COR-L47 (cell line): ENCODE measurements around the gene F8.
"Not testable (repeated sequence)": the region's sequence is repeated elsewhere in the genome, so short reads cannot be mapped to it uniquely, and the experiment has no call there.

Experiments used
- DNase-seq: peaks from one replicate; lab custom pipeline; 2025; lab: John Stamatoyannopoulos, UW

F8 gene

GRCh38 chrX:154885057-154885456, 137.5 kb downstream of the F8 start:
- not testable (repeated sequence) for DNase-seq

GRCh38 chrX:154884069-154884468, 138.5 kb downstream of the F8 start:
- DNase-seq: not testable (repeated sequence)

- DNase-seq: no peak
Observed at GRCh38 chrX:154873329-154873728, 149.2 kb downstream of the F8 start.

- DNase-seq: not testable (repeated sequence)
Observed at GRCh38 chrX:154868522-154868921, 154.0 kb downstream of the F8 start.

GRCh38 chrX:154855256-154855655, 167.3 kb downstream of the F8 start:
- DNase-seq: no peak

- no peak for DNase-seq
Observed at GRCh38 chrX:154850957-154851611, 171.4 kb downstream of the F8 start.

GRCh38 chrX:154840856-154841255, 181.7 kb downstream of the F8 start:
- peak; percentile 17 for DNase-seq

- no peak for DNase-seq
Observed at GRCh38 chrX:154836163-154836562, 186.4 kb downstream of the F8 start.

- no peak for DNase-seq
Observed at GRCh38 chrX:154834562-154834961, 188.0 kb downstream of the F8 start, which contains the start of gene SMIM9. TSS of gene SMIM9 (minus strand) at chrX:154834662. CDS start at chrX:154830856, 3,806 bp downstream.

- no peak for DNase-seq
Observed at GRCh38 chrX:154833746-154834274, 188.7 kb downstream of the F8 start.

- DNase-seq: no peak
Observed at GRCh38 chrX:154829926-154830442, 192.5 kb downstream of the F8 start.

- no peak for DNase-seq
Observed at GRCh38 chrX:154829134-154829533, 193.4 kb downstream of the F8 start.

GRCh38 chrX:154828016-154828408, 194.5 kb downstream of the F8 start:
- DNase-seq: no peak

- no peak for DNase-seq
Observed at GRCh38 chrX:154827194-154828015, 195.1 kb downstream of the F8 start.

GRCh38 chrX:154825586-154825985, 196.9 kb downstream of the F8 start:
- DNase-seq: not testable (repeated sequence)

- no peak for DNase-seq
Observed at GRCh38 chrX:154824638-154825037, 197.9 kb downstream of the F8 start.

GRCh38 chrX:154822029-154822428, 200.5 kb downstream of the F8 start:
- DNase-seq: no peak

GRCh38 chrX:154821523-154821922, 201.0 kb downstream of the F8 start:
- DNase-seq: no peak

- DNase-seq: no peak
Observed at GRCh38 chrX:154819771-154820341, 202.7 kb downstream of the F8 start.

- no peak for DNase-seq
Observed at GRCh38 chrX:154818916-154819770, 203.4 kb downstream of the F8 start.

- not testable (repeated sequence) for DNase-seq
Observed at GRCh38 chrX:154817048-154817618, 205.4 kb downstream of the F8 start.
